Adrenal gland (tissue), 12 donors: ENCODE measurements around the gene SNU13. TPM values are rescaled to one million over a fixed set of nuclear protein-coding genes. Genes with fewer than 3 reads are reported as not detected.
"Not testable (repeated sequence)": the region's sequence is repeated elsewhere in the genome, so short reads cannot be mapped to it uniquely, and the experiment has no call there.

ENCODE experiments used
- DNase-seq, 7 donors: peaks; one replicate each; pipeline ENCODE4 v3.0.0-alpha.2; 2019 to 2020
- H3K27ac ChIP-seq, 5 donors: fragments of 200-600 bp; sonication (generic) in 4 of 5; 1 replicate in 3 of 5; 2 replicates in 2 of 5; pipeline versions ENCODE4 v1.5.1 to v1.8.0; 2016 to 2020; ENCODE audit warnings: mild to moderate bottlenecking in 1 of 5
- H3K27me3 ChIP-seq: fragments of 200-600 bp; 2 replicates; pipeline ENCODE4 v1.8.0; 2021
- H3K36me3 ChIP-seq, 2 donors: fragments of 200-600 bp; replicated peaks in 1 of 2; 1 replicate in 1 of 2; 2 replicates in 1 of 2; pipeline versions ENCODE4 v1.5.1 to v1.8.0; 2018 to 2022
- H3K4me1 ChIP-seq, 2 donors: fragments of 200-600 bp; replicated peaks in 1 of 2; 1 replicate in 1 of 2; 2 replicates in 1 of 2; pipeline versions ENCODE4 v1.5.1 to v1.8.0; 2018 to 2021
- H3K4me3 ChIP-seq, 4 donors: fragments of 200-600 bp; sonication (generic) in 3 of 4; one replicate each; pipeline ENCODE4 v1.5.1; 2016 to 2018
- H3K9me3 ChIP-seq, 3 donors: fragments of 200-600 bp; sonication (generic) in 1 of 3; replicated peaks in 1 of 3; 1 replicate in 2 of 3; 2 replicates in 1 of 3; pipeline versions ENCODE4 v1.5.1 to v1.8.0; 2016 to 2021
- POLR2A ChIP-seq, 2 donors: fragments of 450-650 bp; IDR thresholded peaks; one replicate each; pipeline ENCODE4 v1.6.1; 2017; ENCODE audit warnings: antibody characterized with exemption in 2 of 2, mild to moderate bottlenecking in 2 of 2, moderate library complexity in 1 of 2
- WGBS, 4 donors: extraction: QIAGEN DNeasy Blood & Tissue Kit in 2 of 4; methylation state at CpG; one replicate each; pipeline versions ENCODE4 v1.1.5 to v1.1.7; 2013 to 2017; 5-methylcytosine and 5-hydroxymethylcytosine counted together
- intact Hi-C, 2 donors: fragments of 100-400 bp; cut with DNase I; formaldehyde crosslinking; loops; one replicate each; pipeline versions ENCODE4 v1.14.1 to v1.15.0; 2022 to 2023
- polyA plus RNA-seq, 3 donors: library from polyadenylated mRNA; stranded (reverse); fragments of 200-250 nt in 2 of 3; fragments of 350-450 nt in 1 of 3; fragmentation: Illumina TruSeq in 1 of 3; extraction: RNeasy Lipid Tissue Mini Kit (QIAGEN cat#74804) in 1 of 3; gene quantifications; one replicate each; pipeline ENCODE4 v1.2.3, GENCODE V29; 2013 to 2014
- total RNA-seq, 9 donors: library from RNA; depleted of rRNA in 4 of 9; stranded (reverse); fragments of >200 nt in 4 of 9; fragments of 120-200 nt in 1 of 9; fragmentation: NEBNext Ultra II Directional in 1 of 9; extraction: Animal tissue kit (Norgen Biotek cat#: 25700) in 1 of 9; gene quantifications; one replicate each; pipeline versions ENCODE4 v1.1.0 to v1.2.4, GENCODE V29; 2013 to 2023
- TF ChIP-seq, protein P1 (sequence below), 6 experiments: fragments of 450-650 bp in 4 of 6; fragments of 200-600 bp in 2 of 6; sonication (generic) in 1 of 6; IDR thresholded peaks; 1 replicate in 5 of 6; 2 replicates in 1 of 6; pipeline versions ENCODE4 v1.5.1 to v1.8.0; 2016 to 2021; ENCODE audit warnings: antibody characterized with exemption in 6 of 6, mild to moderate bottlenecking in 2 of 6, moderate library complexity in 1 of 6
- donor health status: healthy with polysubstance abuse.
- donor health status: Bipolar disorder and iron deficiency.
- donor health status: DM: yes; HTN: yes; CAD: no.
- donor health status: DM: no; HTN: no; CAD: no.
- donor health status: DM: no; HTN: no; CAD: no.
- donor health status: DM: yes; HTN: yes; CAD: no.

Gene SNU13
- total and polyA plus RNA-seq, 12 donors: 107 to 446 (median 166) TPM

DNA sequence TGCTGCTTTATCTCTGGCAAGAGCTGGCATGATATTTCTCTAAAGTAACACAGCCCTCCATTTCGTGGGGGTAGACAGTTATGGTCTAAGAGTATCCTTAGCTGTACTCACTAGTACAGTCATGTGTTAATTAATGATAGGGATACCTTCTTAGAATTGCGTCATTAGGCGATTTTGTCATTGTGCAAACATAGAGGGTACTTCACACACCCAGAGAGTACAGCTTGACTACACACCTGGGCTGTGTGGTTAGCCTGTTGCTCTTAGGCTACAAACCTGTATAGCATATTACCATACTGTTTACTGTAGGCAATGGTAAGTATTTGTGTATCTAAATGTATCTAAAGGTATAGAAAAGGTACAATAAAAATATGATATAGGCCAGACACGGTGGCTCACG, 50.5 kb downstream of the SNU13 start:
- H3K4me3 ChIP-seq: no peak overlapping the region
- H3K4me1 ChIP-seq: no peaks in the 10 kb centered on the region
- TF ChIP-seq, protein P1, sequence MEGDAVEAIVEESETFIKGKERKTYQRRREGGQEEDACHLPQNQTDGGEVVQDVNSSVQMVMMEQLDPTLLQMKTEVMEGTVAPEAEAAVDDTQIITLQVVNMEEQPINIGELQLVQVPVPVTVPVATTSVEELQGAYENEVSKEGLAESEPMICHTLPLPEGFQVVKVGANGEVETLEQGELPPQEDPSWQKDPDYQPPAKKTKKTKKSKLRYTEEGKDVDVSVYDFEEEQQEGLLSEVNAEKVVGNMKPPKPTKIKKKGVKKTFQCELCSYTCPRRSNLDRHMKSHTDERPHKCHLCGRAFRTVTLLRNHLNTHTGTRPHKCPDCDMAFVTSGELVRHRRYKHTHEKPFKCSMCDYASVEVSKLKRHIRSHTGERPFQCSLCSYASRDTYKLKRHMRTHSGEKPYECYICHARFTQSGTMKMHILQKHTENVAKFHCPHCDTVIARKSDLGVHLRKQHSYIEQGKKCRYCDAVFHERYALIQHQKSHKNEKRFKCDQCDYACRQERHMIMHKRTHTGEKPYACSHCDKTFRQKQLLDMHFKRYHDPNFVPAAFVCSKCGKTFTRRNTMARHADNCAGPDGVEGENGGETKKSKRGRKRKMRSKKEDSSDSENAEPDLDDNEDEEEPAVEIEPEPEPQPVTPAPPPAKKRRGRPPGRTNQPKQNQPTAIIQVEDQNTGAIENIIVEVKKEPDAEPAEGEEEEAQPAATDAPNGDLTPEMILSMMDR (IDR thresholded peaks at IDR 0.05): no peak
- TF ChIP-seq POLR2A (IDR thresholded peaks at IDR 0.05): no peak
- H3K9me3 ChIP-seq: no peaks in the 10 kb centered on the region
- H3K36me3 ChIP-seq: peaks cover 0 to 93% of the 10 kb centered on the region in 2 donors
- no peak overlapping the region for H3K27ac ChIP-seq
- intact Hi-C loops: no loop called here
- DNase-seq: no peak
- no peaks in the 10 kb centered on the region for H3K27me3 ChIP-seq
- 82 to 94% (median 89%) methylated on average over 5 of the region's 5 CpGs for WGBS, 4 donors

DNA sequence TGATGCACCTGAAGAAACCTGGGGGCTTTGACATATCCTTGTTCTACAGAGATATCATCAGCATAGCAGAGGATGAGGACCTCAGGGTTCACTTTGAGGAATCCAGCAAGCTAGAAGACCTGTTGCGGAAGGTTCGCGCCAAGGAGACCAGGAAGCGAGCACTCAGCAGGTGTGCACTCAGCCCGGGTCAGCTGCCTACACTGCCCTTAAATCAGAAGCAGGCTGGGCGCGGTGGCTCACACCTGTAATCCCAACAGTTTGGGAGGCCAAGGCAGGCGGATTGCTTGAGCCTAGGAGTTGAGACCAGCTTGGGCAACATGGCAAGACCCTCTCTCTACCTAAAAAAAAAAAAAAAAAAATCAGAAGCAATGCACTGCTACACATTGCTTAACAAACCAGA, 51.0 kb downstream of the SNU13 start:
- peaks cover 0 to 93% of the 10 kb centered on the region in 2 donors for H3K36me3 ChIP-seq
- peak in 1 of 7 donors; percentile 46 for DNase-seq
- H3K27me3 ChIP-seq, H3K9me3 ChIP-seq, H3K4me3 ChIP-seq, H3K4me1 ChIP-seq, intact Hi-C loops, H3K27ac ChIP-seq: not testable (repeated sequence)
- 93 to 98% (median 97%) methylated on average over 7 to 8 of the region's 8 CpGs for whole genome bisulfite sequencing, 4 donors

- peak; percentile 66 to 86 (median 82) for DNase-seq
- WGBS, 4 donors: 38 to 57% (median 43%) methylated on average over 7 of the region's 7 CpGs
- Histone ChIP-seq H3K4me3 (no peak overlapping the region), H3K27ac (peak overlapping the region in 4 of 5 donors; percentile 20 to 73 (median 48)), H3K4me1 (no peaks in the 10 kb centered on the region), H3K36me3 (peaks cover 0 to 81% of the 10 kb centered on the region in 2 donors), H3K9me3 (no peaks in the 10 kb centered on the region), H3K27me3 (no peaks in the 10 kb centered on the region)
- no peak for TF ChIP-seq POLR2A (IDR thresholded peaks at IDR 0.05)
- TF ChIP-seq, protein P1 (IDR thresholded peaks at IDR 0.05): no peak
- intact Hi-C loops: no loop called here
Observed at GRCh38 chr22:41636467-41636866, 52.2 kb downstream of the SNU13 start.

GRCh38 chr22:41634610-41635009, 54.1 kb downstream of the SNU13 start:
- WGBS, 4 donors: 93 to 98% (median 95%) methylated on average over 6 to 8 of the region's 8 CpGs
- H3K36me3 ChIP-seq: peaks cover 0 to 71% of the 10 kb centered on the region in 2 donors
- H3K9me3 ChIP-seq, H3K4me1 ChIP-seq, H3K27me3 ChIP-seq, H3K4me3 ChIP-seq, intact Hi-C loops, H3K27ac ChIP-seq: not testable (repeated sequence)
- DNase-seq: peak in 1 of 7 donors; percentile 46

GRCh38 chr22:41631615-41632014, 57.1 kb downstream of the SNU13 start:
- H3K36me3 ChIP-seq: peaks cover 0 to 67% of the 10 kb centered on the region in 2 donors
- H3K4me1 ChIP-seq, H3K9me3 ChIP-seq, H3K27me3 ChIP-seq, H3K4me3 ChIP-seq, intact Hi-C loops, DNase-seq, H3K27ac ChIP-seq: not testable (repeated sequence)
- 96 to 100% (median 100%) methylated on average over 7 to 8 of the region's 23 CpGs for WGBS, 4 donors

DNA sequence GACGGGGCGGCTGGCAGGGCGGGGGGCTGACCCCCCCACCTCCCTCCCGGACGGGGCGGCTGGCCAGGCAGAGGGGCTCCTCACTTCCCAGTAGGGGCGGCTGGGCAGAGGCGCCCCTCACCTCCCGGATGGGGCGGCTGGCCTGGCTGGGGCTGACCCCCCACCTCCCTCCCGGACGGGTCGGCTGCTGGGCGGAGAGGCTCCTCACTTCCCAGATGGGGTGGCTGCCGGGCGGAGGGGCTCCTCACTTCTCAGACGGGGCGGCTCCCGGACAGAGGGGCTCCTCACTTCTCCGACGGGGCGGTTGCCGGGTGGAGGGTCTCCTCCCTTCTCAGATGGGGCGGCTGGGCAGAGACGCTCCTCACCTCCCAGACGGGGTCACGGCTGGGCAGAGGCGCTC, 57.6 kb downstream of the SNU13 start:
- intact Hi-C loops: not testable (repeated sequence)
- DNase-seq: peak in 1 of 7 donors; percentile 35
- H3K36me3 ChIP-seq: peaks cover 0 to 68% of the 10 kb centered on the region in 2 donors

More for the DNA sequence above, 57.6 kb downstream of the SNU13 start:
- H3K9me3 ChIP-seq, H3K27me3 ChIP-seq, H3K27ac ChIP-seq, H3K4me3 ChIP-seq, H3K4me1 ChIP-seq: not testable (repeated sequence)
- WGBS, 4 donors: 96 to 100% (median 97%) methylated on average over 11 to 24 of the region's 28 CpGs; no CpG with 5 or more reads in 1 of the 4 donors
